ENCODE measurements around the gene TRIM64.
"Not testable (repeated sequence)": the region's sequence is repeated elsewhere in the genome, so short reads cannot be mapped to it uniquely, and the experiment has no call there.

The TRIM64 gene

GRCh38 chr11:89965737-89966136 lies at the start of gene TRIM64:
TRIM64 (plus strand) TSS chr11:89966037; CDS start chr11:89968504, 2,467 bp downstream.
- DNase-seq = not testable (repeated sequence)

- DNase-seq = no peak
Measured at GRCh38 chr11:89922195-89922660, 43.6 kb upstream of the TRIM64 start, which contains the start of gene TRIM49D1. TRIM49D1 (minus strand) TSS chr11:89922245; CDS start chr11:89917710, 4,535 bp downstream.

GRCh38 chr11:89923764-89924163 lies 42.1 kb upstream of the TRIM64 start, which contains the start of gene TRIM49D2:
TRIM49D2 (plus strand) TSS chr11:89924064; CDS start chr11:89926762, 2,698 bp downstream.
- DNase-seq = not testable (repeated sequence)

DNA sequence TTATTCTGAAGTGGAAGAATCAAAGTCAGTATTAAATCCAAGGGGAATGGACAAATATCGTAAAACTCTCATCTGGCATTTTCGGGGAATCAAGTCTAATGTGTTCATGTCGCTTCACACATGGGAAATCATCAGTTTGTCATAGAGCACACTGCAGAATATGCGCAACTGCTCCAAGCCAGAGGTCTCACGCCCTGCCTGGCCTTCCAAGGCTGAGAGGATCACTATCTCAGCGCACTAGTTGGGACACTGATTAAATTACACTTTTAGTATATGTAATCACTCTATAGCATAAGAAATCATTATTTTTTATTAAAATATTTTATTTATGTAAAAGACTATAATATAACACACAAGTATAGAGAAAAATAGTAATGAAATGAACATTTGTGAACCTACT lies 5.0 kb upstream of the TRIM64 start:
- peak; percentile 1 for DNase-seq
